ENCODE data around the gene ASB12.

- TF ChIP-seq CTCF (IDR thresholded peaks at IDR 0.05; ENCODE audit: low read depth, low read length, poor library complexity, severe bottlenecking), result no peak
- no peak for TF ChIP-seq EZH2phosphoT487 (IDR thresholded peaks at IDR 0.05; ENCODE audit: borderline replicate concordance, low read length)
Measured at GRCh38 chrX:64206556-64207162, 23.7 kb downstream of the ASB12 start.

Data from DOHH2 (cell line).